Panc1 (cell line): Measurements from ENCODE around the gene VNN1. TPM values are rescaled to one million over a fixed set of nuclear protein-coding genes. Genes with fewer than 3 reads are reported as not detected.
"Not testable (repeated sequence)": the region's sequence is repeated elsewhere in the genome, so short reads cannot be mapped to it uniquely, and the experiment has no call there.

Source experiments
- ATAC-seq: fragments of 200-7000 bp; cut with Tn5 transposase; 2 replicates; pipeline ENCODE4 v1.9.1; 2020; ENCODE audit warnings: mild to moderate bottlenecking, moderate library complexity
- BruUV-seq: library from RNA; stranded (reverse); fragments of 400-500 nt; replicated peaks from 2 replicates; lab custom pipeline; 2021; lab: Mats Ljungman, UMichigan
- CTCF ChIA-PET: fragments of 300-600 bp; sonication (Branson Sonifier 250); formaldehyde crosslinking; loops from one replicate; lab custom pipeline; 2022; ENCODE audit warnings: antibody characterized with exemption; lab: Charles Lee
- POLR2A ChIA-PET: fragments of 300-600 bp; sonication (Branson Sonifier 250); formaldehyde crosslinking; loops from one replicate; lab custom pipeline; 2022; ENCODE audit warnings: antibody characterized with exemption; lab: Charles Lee
- DNase-seq: peaks from one replicate; pipeline ENCODE4 v3.0.0-alpha.2; 2010; ENCODE audit warnings: low read depth, low spot score
- H3K27ac ChIP-seq: 2 replicates; pipeline ENCODE4 v1.5.1; 2011; ENCODE audit warnings: mild to moderate bottlenecking, low read length, inconsistent platforms
- H3K27me3 ChIP-seq: fragments of 200-500 bp; sonication (Bioruptor generic); 2 replicates; pipeline ENCODE4 v1.6.0; 2014; ENCODE audit warnings: low read length, inconsistent platforms; ENCODE audit not compliant: control insufficient read depth, insufficient read depth
- H3K36me3 ChIP-seq: fragments of 200-500 bp; sonication (Bioruptor generic); 2 replicates; pipeline ENCODE4 v1.5.1; 2014; ENCODE audit warnings: inconsistent platforms, mild to moderate bottlenecking, low read length, moderate library complexity; ENCODE audit not compliant: control insufficient read depth, insufficient read depth
- H3K4me1 ChIP-seq: 2 replicates; pipeline ENCODE4 v1.5.1; 2011; ENCODE audit warnings: inconsistent platforms, mild to moderate bottlenecking, low read length, moderate library complexity; ENCODE audit not compliant: control insufficient read depth, insufficient read depth
- H3K4me3 ChIP-seq, 2 experiments: 2 replicates each; pipeline ENCODE4 v1.5.1; 2011 to 2012; ENCODE audit warnings: low read depth in 2 of 2, low read length in 2 of 2, mild to moderate bottlenecking in 2 of 2, inconsistent platforms in 1 of 2, moderate library complexity in 1 of 2
- H3K9me3 ChIP-seq: fragments of 200-500 bp; sonication (Bioruptor generic); 2 replicates; pipeline ENCODE4 v1.5.1; 2014; ENCODE audit warnings: low read depth, mild to moderate bottlenecking, inconsistent platforms, low read length, moderate library complexity; ENCODE audit not compliant: control insufficient read depth, insufficient read depth
- POLR2AphosphoS5 ChIP-seq: IDR thresholded peaks from 2 replicates; pipeline ENCODE4 v1.6.1; 2012; ENCODE audit warnings: mild to moderate bottlenecking, low read depth, low read length, moderate library complexity
- SIN3A ChIP-seq: IDR thresholded peaks from 2 replicates; pipeline ENCODE4 v1.6.1; 2012; ENCODE audit warnings: low read depth, mild to moderate bottlenecking, low read length, moderate library complexity, borderline replicate concordance; ENCODE audit not compliant: insufficient read depth
- TCF7L2 ChIP-seq: IDR thresholded peaks from 2 replicates; pipeline ENCODE4 v1.6.1; 2011; ENCODE audit warnings: mild to moderate bottlenecking, low read depth, low read length, inconsistent platforms
- in situ Hi-C: cut with HindIII; loops from 2 replicates; pipeline ENCODE4 v1.10.0; 2016; ENCODE audit warnings: low sequenced_read_pairs, low pct_unique_long_range_greater_than_20kb
- intact Hi-C: fragments of 100-400 bp; cut with micrococcal nuclease; formaldehyde crosslinking; loops from one replicate; pipeline ENCODE4 v1.10.0; 2022; ENCODE audit not compliant: unreplicated experiment
- total RNA-seq: library from RNA; stranded (reverse); gene quantifications from one replicate; pipeline ENCODE4 v1.2.1, GENCODE V29; 2021; ENCODE audit not compliant: unreplicated experiment
- TF ChIP-seq, protein P1 (sequence below), 2 experiments: IDR thresholded peaks; 2 replicates each; pipeline ENCODE4 v1.6.1; 2011 to 2012; ENCODE audit warnings: low read depth in 2 of 2, control low read depth in 1 of 2, low read length in 1 of 2, mild to moderate bottlenecking in 1 of 2, moderate library complexity in 1 of 2; ENCODE audit not compliant: insufficient read depth in 1 of 2
- TF ChIP-seq, protein P2 (sequence below): fragments of 450-650 bp; IDR thresholded peaks from 2 replicates; pipeline ENCODE4 v1.5.1; 2017; ENCODE audit warnings: mild to moderate bottlenecking

VNN1 gene
- total RNA-seq, 1 experiment from 2014 or later = not detected

DNA sequence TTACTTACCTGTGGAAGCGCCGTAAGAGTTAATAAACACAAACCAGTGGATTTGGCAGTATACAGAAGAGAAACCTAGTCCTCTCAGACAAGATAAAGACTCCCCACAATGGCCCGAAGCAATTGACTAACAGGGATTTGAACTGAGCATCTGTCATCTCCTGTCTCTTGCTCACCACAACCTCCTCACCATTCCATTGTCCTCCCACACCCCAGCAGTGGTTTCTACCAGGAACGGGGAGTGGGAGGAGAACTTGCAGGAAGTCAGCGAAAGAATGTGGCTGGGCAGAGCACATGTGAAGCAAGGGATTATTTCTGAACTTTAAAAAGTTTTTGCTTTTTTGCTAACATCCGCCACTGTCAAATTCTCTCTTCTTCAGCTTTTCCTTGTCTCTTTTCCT lies 30.3 kb downstream of the VNN1 start:
- no TSS peak for BruUV-seq
- CTCF ChIA-PET = no interaction called here
- intact Hi-C loops = no loop called here
- no peaks in the 10 kb centered on the region for H3K4me1 ChIP-seq
- H3K36me3 ChIP-seq = no peaks in the 10 kb centered on the region
- H3K9me3 ChIP-seq = no peaks in the 10 kb centered on the region
- no peaks in the 10 kb centered on the region for H3K27me3 ChIP-seq
- in situ Hi-C loops = no loop called here
- no peak overlapping the region for H3K4me3 ChIP-seq
- POLR2A ChIA-PET = no interaction called here
- TF ChIP-seq SIN3A = no peak
- TF ChIP-seq TCF7L2 = no peak
- TF ChIP-seq, protein P1, sequence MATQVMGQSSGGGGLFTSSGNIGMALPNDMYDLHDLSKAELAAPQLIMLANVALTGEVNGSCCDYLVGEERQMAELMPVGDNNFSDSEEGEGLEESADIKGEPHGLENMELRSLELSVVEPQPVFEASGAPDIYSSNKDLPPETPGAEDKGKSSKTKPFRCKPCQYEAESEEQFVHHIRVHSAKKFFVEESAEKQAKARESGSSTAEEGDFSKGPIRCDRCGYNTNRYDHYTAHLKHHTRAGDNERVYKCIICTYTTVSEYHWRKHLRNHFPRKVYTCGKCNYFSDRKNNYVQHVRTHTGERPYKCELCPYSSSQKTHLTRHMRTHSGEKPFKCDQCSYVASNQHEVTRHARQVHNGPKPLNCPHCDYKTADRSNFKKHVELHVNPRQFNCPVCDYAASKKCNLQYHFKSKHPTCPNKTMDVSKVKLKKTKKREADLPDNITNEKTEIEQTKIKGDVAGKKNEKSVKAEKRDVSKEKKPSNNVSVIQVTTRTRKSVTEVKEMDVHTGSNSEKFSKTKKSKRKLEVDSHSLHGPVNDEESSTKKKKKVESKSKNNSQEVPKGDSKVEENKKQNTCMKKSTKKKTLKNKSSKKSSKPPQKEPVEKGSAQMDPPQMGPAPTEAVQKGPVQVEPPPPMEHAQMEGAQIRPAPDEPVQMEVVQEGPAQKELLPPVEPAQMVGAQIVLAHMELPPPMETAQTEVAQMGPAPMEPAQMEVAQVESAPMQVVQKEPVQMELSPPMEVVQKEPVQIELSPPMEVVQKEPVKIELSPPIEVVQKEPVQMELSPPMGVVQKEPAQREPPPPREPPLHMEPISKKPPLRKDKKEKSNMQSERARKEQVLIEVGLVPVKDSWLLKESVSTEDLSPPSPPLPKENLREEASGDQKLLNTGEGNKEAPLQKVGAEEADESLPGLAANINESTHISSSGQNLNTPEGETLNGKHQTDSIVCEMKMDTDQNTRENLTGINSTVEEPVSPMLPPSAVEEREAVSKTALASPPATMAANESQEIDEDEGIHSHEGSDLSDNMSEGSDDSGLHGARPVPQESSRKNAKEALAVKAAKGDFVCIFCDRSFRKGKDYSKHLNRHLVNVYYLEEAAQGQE (IDR thresholded peaks at IDR 0.05; ENCODE audit: insufficient read depth in 1 of 2, low read depth in 2 of 2, low read length in 1 of 2) = no peak
- no peak for TF ChIP-seq POLR2AphosphoS5
- TF ChIP-seq, protein P2, sequence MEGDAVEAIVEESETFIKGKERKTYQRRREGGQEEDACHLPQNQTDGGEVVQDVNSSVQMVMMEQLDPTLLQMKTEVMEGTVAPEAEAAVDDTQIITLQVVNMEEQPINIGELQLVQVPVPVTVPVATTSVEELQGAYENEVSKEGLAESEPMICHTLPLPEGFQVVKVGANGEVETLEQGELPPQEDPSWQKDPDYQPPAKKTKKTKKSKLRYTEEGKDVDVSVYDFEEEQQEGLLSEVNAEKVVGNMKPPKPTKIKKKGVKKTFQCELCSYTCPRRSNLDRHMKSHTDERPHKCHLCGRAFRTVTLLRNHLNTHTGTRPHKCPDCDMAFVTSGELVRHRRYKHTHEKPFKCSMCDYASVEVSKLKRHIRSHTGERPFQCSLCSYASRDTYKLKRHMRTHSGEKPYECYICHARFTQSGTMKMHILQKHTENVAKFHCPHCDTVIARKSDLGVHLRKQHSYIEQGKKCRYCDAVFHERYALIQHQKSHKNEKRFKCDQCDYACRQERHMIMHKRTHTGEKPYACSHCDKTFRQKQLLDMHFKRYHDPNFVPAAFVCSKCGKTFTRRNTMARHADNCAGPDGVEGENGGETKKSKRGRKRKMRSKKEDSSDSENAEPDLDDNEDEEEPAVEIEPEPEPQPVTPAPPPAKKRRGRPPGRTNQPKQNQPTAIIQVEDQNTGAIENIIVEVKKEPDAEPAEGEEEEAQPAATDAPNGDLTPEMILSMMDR = no peak
- no peak for ATAC-seq
- no peak for DNase-seq
- no peak overlapping the region for H3K27ac ChIP-seq

DNA sequence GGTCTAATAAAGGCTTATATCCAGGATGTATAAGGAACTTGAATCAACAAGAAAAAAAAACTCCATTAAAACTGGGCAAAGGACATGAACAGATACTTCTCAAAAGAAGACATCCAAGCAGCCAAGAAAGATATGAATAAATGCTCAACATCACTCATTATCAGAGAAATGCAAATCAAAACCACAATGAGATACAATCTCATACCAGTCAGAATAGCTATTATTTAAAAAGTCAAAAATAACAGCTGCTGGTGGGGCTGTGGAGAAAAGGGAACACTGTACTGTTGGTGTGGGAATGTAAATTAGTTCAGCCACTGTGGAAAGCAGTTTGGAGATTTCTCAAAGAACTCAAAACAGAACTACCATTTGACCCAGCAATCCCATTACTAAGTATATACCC lies 34.8 kb downstream of the VNN1 start:
- H3K4me1 ChIP-seq, H3K9me3 ChIP-seq, ATAC-seq, intact Hi-C loops, H3K4me3 ChIP-seq, in situ Hi-C loops, CTCF ChIA-PET, DNase-seq, BruUV-seq, H3K27ac ChIP-seq, POLR2A ChIA-PET, H3K27me3 ChIP-seq, H3K36me3 ChIP-seq: not testable (repeated sequence)

DNA sequence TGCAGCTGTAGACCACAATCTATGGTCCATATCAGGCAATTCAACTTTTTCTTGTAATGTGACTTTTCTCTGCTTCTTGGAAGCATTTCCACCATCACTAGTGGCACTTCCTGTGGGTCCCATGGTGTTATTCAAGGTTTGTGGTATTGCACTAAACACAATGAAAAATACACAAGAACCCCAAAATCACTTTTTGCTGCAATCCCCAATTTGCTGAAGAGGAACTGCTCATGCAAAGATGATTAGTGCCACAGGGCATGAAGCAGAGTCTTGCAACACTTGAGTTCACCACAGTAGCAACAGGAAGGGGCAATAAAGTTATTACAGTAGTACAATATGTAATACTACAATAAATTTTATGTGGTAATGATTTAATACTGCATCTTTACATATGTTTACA lies 38.1 kb downstream of the VNN1 start:
- DNase-seq (no peak), ATAC-seq (no peak)
- Histone ChIP-seq H3K9me3 (no peaks in the 10 kb centered on the region), H3K4me1 (no peaks in the 10 kb centered on the region), H3K4me3 (no peak overlapping the region), H3K27me3 (no peaks in the 10 kb centered on the region), H3K36me3 (no peaks in the 10 kb centered on the region), H3K27ac (no peak overlapping the region)
- intact Hi-C loops = no loop called here
- in situ Hi-C loops = no loop called here
- no peak for TF ChIP-seq TCF7L2
- no peak for TF ChIP-seq POLR2AphosphoS5
- no peak for TF ChIP-seq SIN3A
- TF ChIP-seq, protein P2 = no peak
- TF ChIP-seq, protein P1 (IDR thresholded peaks at IDR 0.05; ENCODE audit: insufficient read depth in 1 of 2, low read depth in 2 of 2, low read length in 1 of 2) = no peak
- CTCF ChIA-PET = no interaction called here
- POLR2A ChIA-PET = interaction anchor here (0.7 kb wide), 1 partner anchor 12 kb away, joined by 4 read pairs; no protein-coding TSS in a partner anchor
- no TSS peak for BruUV-seq
